Stimulated activated CD4-positive, alpha-beta T cell treated with anti-CD3 and anti-CD28 coated beads, Interleukin-2, amount 100 ng/mL, for 4 hours (primary cell): ENCODE results near the gene PLEKHG2.

ENCODE experiments used
- DNase-seq: peaks from one replicate; pipeline ENCODE4 v3.0.0-alpha.2; 2020; ENCODE audit warnings: low read depth

Gene PLEKHG2

DNA sequence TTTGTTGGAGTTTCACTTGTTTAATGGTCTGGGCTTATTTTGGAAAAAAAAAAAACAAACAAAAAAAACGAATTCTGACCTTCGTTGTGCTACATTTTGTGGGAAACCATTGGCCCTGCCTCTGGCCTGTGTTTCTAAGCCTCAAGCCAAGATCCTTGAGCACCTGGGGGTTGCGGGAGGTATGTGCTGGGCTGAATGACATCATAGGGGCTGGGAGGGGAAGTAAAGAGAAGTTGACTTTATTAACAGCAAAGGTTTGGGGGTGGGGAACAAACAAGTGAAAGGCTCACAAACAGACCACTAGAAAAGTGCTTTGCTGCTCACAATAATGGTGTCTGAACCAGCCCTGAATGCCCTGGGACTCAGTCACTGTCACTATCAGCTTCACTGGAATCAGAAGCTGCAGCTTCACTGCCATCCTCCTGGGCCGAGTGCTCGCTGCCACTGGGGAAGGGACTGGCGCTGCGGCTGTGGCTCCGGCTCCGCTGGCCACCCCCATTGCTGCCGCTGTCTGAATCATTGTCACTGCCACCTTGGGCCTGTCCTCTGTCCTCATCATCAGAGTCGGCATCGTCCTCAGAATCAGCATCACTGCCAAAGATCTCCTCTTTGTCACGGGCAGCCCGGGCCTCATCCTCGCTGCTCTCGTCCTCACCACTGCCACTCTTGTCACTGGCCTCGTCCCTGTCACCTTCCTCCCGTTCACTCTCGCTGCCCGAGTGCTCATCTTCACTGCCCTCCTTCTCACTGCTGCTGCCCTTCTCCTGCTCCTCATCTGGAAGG is 26.6 kb upstream of the PLEKHG2 start:
- no peak for DNase-seq

DNA sequence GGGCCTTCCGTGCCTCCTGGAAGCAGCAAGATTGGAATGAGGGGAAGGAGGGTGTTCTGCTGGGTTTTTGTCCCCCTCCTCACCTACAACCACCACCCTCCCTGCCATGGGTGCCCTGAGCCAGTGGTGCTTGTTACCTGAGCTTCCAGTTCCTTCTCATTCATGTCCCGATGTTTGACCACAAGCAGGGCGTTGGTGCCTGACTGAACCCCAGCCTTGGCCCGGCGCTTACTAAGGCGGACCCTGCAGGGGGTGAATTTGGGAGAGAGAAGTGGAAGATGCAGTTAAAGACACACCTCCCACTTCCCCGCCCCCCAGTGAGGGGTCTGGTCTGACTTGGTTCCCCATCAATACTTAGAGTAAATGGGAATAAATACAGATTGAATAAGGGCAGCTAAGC is 25.9 kb upstream of the PLEKHG2 start:
- no peak for DNase-seq

DNA sequence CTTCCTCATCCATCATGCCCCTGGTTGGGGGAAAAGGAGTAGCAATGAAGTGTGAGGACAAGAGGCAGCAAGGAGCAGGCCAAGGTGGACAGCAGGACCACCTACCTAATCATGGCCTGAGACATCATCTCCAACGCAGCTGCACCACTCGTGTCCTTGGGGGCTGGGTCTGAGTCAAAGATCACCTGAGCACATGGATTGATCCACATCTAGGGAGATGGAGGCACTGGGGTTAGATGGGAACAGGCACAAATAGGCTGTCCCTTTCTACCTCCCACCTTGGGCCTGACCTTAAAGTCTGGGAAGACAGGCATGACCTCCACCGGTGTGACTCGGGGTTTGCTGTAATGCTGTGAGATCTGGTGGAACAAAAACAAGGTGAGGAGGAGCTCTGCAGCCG is 23.8 kb upstream of the PLEKHG2 start:
- no peak for DNase-seq

DNA sequence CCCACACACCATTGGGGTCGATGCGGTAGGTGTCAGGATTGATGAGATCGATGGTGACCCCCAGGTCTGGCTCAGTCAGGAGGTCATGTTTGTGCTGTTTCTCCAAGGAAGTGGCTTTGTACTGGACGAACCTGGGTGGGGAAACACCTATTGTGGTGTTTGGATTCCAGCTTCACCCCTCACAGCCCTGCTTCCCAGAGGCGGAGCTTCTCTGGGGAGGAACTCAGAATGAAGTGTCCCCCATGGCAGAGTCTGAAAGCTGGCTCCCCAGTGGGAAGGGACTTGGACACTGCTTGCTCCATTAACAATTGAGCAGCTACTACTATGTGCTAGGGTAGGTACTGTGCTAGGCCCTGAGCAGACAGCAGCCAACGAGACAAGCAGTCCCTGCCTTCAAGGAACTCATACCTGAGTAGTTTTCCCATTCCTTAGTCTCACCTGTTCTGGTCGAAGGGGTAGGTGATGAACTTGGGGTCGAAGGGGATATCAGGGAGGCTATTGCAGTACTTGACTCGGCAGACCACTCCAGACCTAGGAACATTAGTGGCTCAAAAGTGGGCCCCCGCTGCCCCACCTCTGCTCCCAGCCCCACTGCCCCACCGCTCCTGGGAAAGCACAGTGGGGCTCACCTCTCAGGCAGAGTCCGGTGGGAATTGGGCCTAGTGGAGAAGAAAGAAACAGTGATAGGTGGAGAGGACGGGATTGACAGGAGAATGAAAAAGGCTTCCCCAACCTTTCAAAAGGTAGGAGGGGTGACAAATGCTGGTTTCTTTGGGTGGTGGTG is 22.6 kb upstream of the PLEKHG2 start:
- DNase-seq = no peak

DNA sequence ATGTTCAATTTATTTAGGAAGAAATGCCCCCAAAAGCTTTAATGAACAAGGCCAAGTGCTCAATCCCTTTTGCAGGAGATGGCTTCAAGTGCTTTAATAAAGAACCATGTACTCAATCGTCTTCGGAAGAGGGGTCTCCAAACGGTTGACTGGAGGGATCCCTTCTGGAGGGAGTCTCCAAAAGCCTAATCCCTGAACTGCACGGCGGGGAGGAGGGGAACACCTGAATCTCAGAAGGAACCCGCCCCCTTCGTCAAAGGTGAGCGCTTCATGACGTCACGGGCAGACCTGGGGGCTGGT is 22.1 kb upstream of the PLEKHG2 start:
- DNase-seq = peak; percentile 81

DNA sequence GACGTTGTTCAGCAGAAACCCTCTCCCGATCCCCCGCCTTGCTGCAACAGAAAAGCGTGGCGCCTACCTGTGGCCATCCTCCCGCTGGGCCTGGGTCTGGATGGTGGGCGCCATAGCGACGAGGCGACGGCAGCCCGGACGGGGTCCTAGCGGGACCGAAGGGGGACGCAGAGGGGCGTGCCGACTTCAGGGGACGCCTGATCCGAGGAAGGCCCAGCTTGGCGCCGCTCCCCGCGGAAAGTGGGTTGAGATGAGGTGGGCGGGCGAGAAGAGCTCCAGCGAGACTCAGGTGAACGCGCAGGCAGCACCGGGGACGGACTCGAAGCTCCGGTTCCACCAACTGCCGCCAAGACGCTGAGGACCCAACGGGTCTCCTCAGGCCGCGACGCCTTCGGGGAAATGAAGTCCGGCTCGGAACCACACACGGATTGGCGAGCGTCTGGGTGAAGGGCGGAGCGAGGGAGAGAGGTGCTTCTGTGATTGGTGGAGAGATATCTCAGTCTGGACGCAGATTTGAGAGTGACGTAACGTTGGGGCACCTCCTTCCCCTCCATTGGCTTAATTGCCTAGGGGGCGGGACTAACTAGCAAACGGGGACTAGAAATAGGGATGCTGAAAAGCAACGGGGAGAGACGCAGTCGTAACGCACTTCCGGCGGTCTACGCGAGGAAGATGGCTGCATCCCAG is 21.6 kb upstream of the PLEKHG2 start, which contains the start of the genes MED29 and PAF1:
Gene MED29, plus strand, starts transcription at position 628 of the 687 bp plus-strand sequence. Its CDS starts 45 bp downstream, at position 673.
Gene PAF1, minus strand, starts transcription at position 356 of the 687 bp plus-strand sequence. Its CDS starts 242 bp downstream, at position 114.
- DNase-seq = peak; percentile 94

DNA sequence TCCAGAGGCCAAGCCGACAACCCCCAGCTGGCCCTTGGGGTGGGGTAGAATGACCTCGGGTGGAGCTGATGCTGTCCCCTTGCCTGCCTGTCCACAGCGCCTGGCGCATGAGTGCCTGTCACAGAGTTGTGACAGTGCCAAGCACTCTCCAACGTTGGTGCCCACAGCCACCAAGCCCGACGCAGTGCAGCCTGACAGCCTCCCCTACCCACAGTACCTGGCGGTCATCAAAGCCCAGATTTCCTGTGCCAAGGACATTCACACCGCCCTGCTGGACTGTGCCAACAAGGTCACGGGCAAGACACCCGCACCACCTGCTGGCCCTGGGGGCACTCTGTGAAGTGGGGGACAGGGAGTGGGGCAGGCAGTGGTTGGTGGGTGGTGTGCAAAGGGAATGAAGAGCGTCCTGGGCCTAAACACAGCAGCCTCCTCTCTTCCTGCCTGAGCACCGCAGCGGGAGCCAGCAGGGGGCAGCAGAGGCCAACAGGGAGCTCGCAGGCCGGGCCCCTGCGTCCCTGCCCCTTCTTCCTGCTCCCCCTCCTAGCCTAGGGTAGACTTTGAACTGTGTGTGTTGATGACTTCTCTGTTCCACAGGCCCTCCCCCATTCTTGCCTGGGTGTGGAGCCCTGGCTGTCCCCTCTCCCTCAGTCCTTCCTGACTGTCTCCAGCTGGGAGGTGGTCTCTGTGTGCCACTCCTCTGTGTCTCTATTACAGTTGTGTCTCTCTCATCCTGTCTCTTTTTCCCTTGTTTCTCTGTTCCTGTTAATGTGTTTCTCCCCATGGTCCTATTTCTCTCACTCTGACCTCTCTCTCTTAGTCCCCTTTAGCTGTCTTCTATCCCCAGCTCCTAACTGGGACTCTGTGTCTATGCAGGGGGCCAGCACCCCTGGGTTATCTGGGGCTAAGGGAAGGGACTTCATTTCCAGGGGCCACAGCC is 14.8 kb upstream of the PLEKHG2 start:
- DNase-seq = peak; percentile 91

DNA sequence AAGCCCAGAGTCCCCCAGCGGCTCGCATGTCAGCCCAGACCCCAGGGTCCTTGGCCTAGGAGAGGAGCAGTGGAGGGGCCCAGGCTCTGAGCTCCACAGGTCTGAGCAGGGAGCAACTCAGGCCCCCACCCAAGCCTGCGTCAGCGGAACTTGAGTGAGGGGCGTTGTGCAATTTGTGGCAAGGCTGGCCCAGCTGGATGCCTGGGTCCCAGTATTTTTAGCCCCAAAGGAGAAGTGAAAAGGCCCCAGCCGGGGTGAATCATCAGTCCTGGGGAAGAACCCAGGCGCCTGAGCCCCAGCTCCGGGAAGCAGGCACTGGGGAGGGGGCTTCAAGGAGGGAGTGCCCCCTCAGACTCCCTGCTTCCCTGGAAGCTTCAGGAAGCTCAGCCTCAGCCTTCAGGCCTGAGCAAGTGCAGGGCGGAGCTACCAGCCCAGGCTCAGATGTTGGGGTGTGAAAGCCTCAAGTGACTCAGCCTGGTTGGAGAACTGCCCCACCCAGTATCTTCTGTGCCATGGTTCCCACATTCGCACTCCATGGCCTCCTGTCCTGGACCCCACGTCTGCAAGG is 14.1 kb upstream of the PLEKHG2 start:
- DNase-seq = no peak

DNA sequence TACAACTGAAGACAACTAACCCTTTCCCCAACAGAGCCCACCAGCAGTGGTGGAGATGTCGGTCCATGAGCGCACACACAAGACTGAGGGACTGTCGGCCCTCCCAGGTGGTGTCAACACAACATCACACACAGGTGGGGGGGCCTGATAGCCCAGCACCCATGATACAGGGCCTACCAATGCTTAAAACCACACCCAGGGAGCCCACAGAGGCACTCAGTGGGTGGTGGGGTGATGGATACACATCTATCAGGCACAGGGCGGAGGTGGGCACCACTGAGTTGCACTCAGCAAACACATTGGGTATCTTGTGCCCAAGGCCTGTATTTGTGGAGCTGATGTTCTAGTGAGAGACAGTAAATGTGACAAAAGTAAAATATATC is 12.8 kb upstream of the PLEKHG2 start:
- no peak for DNase-seq

DNA sequence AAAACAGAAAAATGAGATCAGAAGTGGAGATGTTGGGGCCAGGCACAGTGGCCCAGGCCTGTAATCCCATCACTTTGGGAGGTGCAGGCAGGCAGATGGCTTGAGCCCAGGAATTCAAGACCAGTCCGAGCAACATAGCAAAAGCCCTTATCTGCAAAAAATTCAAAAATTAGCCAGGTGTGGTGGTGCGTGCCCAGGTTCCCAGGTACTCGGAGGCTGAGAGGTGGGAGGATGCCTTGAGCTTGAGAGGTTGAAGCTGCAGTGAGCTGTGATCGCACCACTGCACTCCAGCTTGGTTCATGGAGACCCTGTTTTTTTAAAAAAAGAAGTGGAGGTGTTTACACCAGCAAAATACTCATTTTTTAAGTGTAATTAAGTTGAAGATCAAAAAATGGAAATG is 12.4 kb upstream of the PLEKHG2 start:
- no peak for DNase-seq

DNA sequence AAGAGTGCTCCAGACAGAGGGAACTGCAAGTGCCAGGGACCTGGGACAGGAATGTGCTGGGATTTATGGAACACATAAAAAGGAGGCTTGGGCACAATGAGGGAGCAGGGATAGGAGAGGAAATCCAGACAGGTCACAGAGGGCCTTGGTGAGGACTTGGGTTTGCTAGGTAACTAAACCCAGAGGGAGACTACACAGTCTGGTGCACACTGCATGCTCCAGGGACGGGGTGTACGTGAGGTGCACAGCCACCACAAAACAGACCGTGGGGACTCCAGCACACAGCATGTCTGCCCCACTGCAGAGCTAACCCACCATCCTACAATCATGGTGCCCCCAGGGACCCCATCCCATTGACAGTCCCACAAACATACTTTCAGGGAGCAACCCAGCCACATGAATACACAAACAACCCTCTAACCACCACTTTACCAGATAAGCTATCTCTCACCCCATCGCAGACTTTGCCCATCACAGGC is 11.4 kb upstream of the PLEKHG2 start:
- DNase-seq = no peak

DNA sequence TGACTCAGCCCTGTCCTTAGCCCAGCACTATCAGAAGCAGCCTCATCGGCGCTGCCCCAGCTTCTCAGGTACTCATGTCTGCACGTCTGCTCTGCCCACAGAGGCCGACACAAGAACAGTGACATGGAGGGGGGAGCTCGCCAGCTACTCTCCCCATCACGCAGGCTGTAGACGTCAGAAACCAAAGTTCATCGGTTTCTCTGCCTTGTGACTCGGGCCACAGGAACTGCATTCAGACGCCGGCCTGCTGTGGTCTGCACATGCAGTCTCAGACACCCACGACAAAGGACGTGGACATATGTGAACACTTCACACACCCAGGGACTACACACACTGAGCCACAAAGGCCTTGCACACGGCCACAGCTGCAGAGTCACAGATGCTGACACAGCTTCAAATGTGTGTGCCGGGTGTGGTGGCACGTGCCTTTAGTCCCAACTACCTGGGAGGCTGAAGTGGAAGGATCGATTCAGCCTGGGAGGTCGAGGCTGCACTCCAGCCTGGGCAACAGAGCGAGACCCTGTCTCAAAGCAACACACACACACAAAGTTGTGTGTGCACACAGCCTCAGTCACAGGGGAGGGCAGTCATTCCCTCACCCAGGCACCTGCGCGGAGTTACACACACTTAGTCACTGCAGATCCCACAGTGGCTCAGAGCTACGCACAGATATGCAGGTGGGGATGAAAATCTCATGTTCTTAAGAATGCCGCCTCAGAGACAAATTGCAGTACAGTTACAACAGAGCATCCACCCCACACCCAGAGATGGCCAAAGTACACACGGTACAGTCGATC is 10.7 kb upstream of the PLEKHG2 start:
- DNase-seq = peak; percentile 67

DNA sequence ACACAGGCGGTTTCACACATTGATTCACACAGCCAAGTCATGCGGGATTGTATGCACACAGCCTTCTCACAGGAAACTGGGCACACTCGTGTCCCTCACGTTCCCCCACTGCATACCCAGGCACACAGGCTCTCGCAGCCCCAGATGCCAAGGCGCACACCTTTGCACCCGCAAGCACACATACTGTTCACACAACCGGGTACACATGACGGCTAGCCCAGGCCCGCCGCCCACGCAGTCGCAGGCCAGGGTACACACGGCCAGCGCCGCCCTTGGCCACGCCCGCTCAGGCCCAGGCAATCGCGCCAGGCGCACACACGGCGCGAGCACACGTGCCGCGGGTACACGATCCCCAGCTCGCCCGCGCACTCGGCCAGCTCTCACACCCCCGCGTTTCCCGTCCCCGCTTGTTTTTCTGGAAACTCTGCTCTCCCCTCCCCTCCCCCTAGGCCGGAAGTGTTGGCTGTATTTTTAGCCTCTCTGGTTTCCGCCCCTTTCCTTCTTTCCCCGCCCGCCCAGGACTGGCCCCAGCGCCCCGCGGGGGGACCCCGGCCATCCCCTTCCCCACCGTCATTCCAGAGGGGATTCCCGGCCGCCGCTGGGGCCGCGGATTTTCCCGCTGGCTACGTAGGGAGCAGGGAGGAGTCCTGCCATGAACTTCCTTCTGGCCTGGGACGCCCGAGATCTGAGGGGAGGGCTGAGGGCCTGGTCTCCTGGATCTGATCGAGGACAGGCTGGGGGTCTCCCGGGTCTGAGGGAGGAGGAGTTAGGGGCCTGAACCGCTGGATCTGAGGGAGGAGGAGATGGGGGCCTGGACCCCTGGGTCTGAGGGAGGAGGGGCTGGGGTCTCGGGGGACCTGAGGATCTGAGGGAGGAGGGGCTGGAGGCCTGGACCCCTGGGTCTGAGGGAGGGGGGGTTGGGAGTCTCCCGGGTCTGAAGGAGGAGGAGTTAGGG is 9.8 kb upstream of the PLEKHG2 start:
- DNase-seq = peak; percentile 82

DNA sequence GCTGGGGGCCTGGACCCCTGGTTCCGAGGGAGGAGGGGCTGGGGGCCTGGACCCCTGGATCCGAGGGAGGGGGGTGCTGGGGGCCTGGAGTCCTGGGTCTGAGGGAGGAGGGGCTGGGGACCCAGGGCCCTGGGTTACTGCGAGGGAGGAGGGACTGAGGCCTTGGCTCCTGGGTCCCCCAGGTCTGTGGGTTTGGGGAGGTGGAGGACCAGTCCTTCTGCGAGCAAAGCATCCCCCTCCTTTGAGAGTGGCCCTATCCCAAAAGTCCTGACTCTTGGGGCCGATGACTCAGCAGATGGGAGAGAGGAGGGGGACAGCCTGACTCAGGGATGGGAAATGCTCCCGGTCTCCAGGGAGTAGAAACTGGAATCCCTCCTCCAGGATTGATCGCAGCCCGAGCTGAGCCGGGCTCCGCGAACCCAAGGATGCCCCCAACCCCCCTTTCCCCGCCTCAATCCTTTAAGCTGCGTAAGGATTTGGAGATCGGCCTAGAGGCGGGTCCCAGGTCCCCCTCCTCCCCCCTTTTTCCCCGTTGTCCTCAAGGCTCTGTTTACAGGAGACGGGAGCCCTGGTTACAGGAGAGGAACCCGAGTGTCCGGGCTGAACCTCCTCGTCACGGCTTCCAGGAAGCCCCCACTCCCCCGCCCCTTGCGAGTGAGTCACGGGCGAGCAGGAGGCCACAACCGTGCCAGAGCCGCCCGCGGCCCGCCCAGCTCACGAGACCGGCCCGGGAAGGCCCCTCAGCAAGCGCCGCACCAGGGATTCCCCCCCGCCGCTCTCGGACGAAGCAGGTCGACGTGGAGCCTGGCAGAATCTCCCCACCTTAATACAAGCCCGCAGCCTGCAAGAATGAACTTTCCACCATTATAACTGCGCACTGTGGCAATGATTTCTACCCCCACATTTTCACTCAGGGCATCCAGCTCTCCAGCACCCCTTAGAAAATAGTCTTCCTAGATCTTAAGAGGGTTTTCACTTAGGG is 8.8 kb upstream of the PLEKHG2 start:
- peak; percentile 94 for DNase-seq

DNA sequence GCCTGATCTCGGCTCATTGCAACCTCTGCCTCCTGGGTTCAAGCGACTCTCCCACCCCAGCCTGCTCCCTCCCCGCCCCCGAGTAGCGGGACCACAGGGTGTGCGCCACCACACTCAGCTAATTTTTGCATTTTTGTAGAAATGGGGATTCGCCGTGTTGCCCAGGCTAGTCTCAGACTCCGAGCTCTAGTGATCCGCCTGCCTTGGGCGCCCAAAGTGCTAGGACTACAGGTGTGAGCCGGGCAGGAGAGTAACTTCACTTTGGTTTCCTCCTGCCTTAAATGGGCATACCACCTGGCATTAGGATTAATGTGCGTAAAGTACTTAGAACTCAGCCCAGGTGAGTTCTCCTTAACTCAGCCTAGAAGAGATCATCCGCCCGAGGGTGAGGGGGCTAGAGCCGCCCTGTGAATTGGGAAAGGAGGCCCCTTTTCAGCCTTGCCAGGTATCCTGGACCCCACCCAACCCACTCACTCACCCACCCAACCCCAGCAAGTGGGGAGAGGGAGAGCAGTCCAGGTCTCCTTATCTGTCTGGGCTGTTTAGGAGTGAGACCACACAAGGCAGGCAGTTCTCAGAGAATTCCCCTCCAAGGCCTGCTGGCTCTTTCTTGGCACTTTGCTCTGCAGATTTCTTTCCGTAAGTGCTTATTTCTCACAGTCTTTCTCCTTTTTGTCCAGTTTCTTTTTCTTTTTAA is 7.1 kb upstream of the PLEKHG2 start:
- DNase-seq = no peak

DNA sequence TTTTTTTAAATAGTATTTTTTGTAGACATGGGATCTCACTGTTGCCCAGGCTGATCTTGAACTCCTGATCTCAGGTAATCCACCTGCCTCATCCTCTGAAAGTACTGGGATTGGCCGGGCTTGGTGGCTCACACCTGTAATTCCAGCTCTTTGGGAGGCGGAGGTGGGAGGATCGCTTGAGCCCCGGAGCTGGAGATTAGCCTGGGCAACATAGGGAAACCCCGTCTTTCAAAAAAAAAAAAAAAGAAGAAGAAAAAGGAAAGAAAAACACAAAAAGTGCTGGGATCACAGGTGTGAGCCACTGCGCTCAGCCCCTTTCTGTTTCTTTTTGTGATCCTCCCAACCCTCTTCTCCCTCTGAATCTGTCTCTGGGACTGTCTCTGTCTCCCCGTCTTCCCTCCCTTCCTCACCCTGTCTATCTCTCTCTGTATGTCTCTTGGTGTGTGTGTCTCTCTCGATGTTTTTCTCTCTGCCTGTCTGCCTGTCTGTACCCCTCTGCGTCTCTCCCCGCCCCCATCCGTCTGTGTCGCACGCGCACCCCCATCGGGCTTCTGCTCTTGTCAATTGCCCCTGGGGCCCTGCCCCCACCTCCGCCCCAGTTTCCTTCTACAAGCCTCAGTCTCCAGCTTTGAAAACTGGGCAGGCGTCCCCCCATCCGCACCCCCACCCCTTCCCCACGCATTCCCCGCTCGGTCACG is 6.4 kb upstream of the PLEKHG2 start:
- peak; percentile 88 for DNase-seq
